ENCODE results near the gene TPM2.

GRCh38 chr9:35675204-35675603 lies 14.5 kb downstream of the TPM2 start:
- TF ChIP-seq RARB (CRISPR knock-in tag; IDR thresholded peaks at IDR 0.05) = no peak
- no peak for TF ChIP-seq ZNF70 (CRISPR knock-in tag; IDR thresholded peaks at IDR 0.05)
- no peak for TF ChIP-seq PATZ1 (CRISPR knock-in tag; IDR thresholded peaks at IDR 0.05; ENCODE audit: borderline replicate concordance)
- no peak for TF ChIP-seq ARNTL (CRISPR knock-in tag; IDR thresholded peaks at IDR 0.05; ENCODE audit: borderline replicate concordance, low read depth)
- no peak for TF ChIP-seq SNAI2 (CRISPR knock-in tag; IDR thresholded peaks at IDR 0.05)
